Measurements from ENCODE around the gene NMNAT3.

The NMNAT3 gene

DNA sequence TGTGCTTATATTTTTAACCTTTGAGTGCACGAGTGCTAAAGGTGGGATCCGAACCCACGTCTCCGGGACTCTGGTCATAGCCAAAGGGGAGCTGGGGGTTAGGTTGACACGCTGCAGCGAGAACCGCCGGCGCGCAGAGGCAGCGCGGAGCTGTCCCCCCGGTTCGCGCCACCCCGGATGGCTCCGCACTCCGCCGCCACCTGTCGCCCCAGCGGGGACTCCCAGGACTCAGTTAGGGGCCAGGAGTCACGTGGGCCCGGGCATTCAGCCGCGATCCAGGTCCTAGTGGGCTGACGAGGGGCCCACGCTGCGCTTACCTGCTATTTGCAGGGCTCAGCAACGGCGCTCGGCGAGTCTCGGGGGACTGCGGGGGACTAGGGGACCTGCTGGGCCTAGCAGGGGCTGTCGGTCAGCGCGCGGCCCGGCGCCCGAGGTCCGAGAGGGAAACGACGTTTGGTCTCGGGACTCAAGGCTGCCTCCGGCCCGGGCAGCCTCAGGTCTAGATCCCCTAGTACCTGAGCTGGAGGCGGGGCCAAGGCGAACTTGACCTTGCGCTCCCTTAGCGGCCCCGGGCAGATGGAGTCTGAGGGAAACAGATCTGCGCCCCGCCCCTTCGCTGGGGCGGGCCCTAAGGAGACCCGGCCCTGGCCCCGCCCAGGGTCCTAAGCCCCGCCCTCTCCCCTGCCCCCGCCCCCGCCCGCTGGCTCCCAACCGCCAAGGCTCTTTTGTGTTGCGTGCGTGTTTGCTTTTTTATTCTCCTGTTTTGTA, at the start of gene NMNAT3:
Gene NMNAT3 (minus strand): TSS at position 585 of the 768 bp plus-strand sequence. CDS start 50,248 bp downstream, outside the sequence.
- peak; percentile 60 for DNase-seq

DNA sequence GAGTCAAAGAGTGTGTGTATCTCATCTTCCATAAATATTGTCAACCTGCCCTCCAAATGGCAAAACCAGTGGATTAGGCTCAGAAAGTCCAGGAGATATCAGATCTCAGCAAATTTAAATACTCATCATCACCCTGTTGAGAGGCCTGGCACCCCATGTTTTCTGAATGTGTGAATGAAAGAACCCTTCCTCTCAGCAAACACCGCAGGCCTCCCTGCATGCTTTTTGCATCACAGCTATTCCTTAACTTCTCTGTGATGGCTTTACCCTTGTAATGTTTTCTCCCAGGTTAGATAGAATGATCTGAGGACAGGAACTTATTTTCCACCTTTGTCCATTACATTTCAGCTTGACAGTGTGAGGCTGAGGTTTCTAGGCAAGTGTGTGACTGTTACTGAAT, 43.6 kb upstream of the NMNAT3 start:
- no peak for DNase-seq

DNA sequence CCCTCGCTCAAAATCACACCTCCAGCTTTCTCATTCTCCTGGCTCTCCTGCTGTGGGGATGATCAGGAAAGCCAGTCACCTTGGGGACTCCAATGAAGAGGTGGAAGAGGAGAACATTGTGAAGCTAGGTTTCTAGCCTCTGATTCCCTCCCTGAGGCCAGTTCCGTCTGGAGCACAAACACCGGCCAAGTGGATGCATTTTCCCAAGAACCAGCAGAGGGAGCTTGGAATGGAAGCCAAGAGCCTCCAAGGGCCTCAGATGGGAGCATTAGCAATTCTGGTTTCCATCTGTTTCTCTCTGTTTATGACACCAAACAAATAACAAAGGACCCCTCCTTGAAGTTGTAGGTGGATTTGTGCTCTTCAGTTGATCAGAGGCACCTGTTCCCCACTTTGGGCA, 40.6 kb upstream of the NMNAT3 start:
- peak; percentile 56 for DNase-seq

DNA sequence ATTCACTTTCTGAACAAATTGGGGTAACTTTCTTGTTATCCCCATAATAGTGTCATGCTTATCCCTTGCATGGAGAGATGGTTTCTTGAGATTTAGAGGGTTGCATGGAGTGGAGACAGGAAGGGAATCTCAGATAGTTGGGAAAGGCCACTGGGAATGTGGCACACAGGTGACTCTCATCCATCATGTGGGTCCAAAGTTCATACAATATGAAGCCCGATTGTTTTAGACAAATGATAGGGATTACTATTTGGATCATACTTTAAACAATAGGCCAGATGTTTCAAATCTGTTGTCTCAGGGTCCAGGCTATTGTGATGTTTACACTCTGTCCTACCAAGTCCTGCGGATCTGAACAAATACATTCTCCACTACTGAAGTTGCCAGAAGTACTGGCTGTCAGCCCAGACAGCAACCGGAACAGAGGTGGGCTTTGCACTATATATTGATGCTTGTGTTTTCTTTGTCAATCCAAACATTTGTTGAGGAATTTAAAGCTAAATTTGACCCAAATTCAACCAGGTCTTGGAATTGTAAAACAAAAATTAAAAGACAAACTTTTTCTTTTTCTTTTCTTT, 39.2 kb upstream of the NMNAT3 start:
- DNase-seq: no peak

DNA sequence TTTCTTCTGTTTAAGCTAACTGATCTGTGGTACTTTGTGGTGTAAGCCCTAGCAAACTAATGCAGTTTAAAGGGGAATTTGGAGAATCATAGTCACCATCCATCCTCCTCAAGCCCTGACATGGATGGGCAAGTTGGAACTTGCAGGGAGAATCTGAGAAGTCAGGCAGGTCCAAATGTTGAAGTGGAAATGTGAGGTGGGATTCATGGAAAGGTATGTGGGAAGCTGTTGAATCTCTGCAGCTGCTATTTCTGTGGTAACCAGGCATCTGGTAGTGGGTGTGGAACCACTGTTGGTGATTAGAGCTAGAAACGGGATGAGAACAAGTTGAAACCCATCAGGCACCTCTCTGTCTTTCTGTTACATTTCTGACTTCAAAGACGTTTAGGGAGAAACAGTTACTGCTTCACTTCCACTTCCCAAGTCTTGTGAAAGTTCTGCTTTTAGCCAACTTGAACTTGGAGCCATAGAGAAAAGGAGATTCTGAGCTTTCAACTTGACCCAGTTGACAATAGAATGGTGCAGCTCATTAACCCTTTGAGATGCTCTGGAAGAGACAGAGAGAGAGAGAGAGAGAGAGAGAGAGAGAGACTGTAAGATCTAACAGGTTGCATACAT, 38.1 kb upstream of the NMNAT3 start:
- DNase-seq: no peak

DNA sequence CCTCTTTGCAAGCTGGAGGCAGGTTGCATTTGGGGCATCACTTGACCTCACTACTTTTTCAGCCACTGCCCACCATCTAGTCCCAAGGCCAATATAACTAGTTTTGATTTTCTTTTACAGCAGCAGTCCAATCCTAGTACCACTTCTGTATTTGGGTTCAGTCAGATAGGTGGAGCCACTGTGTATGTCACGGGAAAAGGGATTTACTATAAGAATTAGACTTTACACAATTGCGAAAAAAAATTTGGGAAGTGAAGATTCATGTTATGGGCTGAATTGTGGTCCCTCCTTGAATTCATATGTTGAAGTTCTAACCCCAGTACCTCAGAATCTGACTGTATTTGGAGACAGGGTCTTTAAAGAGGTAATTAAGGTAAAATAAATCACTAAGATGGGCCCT, 37.4 kb upstream of the NMNAT3 start:
- no peak for DNase-seq

DNA sequence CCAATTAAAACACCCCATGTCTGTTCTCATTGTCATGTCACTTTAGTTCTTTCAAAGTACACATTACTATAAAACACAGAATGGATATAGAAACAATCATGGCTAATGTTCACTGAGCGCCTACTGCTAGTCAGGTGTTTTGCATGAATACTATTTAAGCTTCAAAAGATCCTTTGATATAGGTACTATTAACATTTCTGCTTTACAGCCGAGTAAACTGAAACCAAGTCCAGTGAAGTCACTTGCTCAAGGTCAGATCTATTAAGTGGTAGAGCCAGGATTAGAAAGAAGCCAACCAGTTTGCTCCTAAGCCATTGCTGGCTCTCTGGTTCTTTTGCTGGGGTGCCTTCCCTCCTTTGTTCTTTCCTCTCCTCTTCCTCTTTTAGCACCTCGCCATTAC, 32.4 kb upstream of the NMNAT3 start:
- DNase-seq: no peak

DNA sequence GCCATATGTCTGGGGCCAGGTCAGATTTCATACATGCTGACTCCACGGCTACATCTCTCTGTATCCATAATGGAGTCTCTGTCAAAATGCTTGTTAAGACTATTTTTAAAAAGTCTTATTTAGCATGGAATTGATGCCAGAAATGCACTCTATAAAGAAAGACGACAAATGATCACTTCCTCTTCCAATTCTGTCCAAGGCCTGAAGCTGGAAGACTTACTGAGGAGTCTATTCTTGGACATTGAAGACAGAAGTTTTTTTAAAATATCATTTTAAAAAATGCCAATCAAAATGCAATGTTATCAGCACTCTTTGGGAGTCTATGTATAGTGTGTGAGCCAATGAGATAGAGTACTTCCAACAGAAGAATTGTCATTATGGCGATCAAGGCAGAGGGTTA, 27.9 kb upstream of the NMNAT3 start:
- no peak for DNase-seq

DNA sequence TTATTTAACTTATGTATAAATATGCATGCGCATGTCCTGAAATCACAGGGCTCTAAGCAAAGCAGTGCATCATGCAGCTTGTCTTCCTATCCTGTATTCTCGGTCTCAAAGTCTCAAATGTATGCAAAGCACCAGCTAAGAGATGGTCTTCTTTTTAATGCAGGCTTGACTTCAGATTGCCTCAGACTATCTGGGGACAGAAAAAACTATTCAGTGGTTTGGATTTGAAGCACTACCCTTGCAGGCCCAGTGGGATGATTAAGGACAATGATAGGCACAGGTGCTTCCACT, 18.5 kb upstream of the NMNAT3 start:
- no peak for DNase-seq

DNA sequence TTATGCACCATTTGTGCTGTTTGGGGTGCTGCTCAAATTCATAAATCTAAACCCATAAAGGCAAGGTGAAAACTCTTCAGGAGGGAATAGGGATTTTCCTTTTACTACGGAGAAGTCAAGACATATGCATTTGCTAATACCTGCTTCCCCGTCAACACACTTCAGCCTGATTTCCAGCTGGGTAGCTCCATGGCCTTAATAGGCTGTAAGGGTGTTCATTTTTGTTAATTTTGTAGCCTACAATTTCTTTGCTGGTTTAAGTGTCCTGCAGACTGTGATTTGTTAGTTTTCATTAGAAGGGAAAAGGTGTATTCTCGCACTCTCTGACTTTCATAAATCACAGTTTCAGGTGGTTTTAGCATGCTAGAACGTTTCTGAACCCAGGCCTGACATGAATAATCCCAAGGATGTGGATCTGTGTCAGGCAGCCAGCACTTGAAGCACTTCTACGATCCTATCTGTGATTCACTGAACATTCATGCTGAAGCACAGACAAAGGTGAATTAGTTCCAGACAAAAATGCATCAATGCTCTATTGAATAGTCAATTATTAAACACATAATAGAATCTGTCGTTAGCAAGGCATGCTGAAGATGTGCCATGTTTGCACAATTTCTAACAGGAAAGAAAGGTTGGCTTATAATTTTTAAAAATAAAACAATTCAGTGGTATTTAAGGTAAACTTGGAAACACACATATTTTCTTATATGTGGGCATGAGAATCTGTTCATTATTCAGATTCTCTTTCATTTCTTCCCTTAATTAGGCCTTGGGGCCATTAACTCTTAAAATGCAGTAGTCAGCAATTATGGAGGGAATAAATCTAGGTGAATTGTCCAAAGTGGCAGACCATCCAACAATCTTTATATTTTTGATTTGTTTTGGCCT, 17.9 kb upstream of the NMNAT3 start:
- DNase-seq: no peak

DNA sequence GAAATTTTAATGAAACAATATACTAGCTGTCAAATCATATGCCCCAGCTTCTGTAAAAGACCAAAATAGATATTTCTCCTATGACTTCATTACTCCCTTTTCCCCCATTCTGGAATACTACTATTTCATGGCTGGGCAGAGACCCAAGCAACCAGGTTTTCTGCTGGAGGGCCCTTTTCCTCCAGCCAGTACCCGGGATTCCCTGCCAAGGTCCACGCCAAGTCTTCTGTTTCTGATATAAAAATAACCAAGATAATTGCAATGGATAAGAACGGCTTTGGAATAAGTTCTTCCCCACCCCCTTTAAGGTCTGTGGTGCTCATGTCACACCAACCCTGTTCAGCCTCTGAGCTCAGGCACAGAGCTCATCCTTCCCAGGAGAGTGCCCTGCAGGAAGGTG, 17.2 kb upstream of the NMNAT3 start:
- DNase-seq: peak; percentile 79

DNA sequence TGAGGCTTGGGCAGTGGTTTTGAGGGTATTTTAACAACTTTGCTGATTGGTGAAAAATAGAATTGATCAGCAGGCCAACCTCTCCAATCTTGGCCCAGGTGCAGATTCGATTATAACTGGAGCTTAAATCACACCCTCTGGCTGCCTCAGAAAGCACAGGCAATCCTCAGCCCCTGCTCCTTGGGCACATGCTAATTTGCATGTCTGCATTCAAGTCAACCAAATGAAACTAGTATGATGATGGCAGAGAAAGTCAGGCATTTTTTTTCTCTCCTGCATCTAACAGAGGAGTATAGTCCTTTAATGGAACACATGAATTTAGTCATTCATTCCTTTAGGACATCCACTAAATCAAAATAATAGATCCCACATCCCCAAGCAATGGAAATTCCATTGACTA, 16.8 kb upstream of the NMNAT3 start:
- no peak for DNase-seq

DNA sequence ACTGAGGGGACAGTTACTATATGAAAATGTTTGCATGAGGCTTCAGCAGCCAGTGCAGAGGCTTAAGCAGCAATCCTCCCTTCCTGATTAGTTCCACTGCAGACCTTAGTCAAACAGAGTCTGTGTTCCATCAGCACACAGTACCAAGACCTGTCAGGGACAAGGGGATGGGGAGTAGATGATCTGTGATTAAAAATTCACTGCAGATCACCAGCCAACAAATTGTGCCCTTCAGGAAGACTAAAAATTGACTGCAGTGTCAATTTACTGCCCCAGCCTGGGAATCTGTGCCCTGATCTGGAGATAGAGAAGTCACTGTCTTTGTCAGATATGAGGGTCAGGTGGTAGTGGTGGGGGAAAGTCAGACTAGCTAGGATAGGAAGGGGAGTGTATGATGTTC, 13.8 kb upstream of the NMNAT3 start:
- DNase-seq: no peak

DNA sequence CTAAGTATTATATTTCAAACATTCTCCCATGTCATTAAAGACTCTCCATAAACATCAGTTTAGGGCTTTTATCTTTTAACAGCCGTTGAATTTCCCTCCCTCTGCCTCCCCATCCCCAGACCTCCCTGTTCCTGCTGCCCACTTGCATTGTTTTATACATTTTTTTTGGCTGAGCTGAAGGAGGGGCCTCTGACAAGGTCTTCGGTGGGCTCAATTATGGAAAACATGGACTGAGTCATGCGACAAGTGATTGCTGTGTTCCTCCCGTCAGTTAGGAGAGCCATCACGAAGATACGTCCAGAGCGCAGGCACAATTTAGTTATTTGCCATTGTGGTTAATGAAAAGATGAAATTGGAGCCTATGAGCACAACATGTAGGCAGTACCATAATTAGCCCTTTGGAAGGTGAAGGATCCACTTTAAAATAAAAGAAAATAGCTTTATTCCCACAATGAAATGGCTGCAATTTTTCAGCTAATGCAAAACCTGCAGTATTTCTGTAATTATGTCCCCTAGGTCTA, 12.0 kb upstream of the NMNAT3 start:
- no peak for DNase-seq

DNA sequence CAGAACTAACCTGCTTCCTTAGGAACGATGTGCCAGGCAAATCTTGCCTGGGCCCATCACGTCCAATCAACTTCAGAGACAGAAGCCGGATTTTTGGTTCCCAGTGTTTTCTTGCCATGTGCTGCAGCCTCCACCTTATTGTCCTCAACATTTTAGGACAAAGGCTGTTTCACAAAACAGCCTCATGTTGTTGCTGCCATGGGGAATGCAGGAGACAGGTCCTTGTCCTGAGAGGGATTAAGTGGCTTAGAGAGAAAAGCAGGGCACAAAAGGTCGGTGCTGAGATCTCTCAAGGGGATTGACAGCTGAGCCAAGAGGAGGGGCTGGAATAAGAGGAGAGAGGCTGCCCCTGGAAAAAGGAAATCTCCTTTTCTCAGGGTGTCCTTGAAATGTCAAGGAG, 11.3 kb upstream of the NMNAT3 start:
- no peak for DNase-seq

DNA sequence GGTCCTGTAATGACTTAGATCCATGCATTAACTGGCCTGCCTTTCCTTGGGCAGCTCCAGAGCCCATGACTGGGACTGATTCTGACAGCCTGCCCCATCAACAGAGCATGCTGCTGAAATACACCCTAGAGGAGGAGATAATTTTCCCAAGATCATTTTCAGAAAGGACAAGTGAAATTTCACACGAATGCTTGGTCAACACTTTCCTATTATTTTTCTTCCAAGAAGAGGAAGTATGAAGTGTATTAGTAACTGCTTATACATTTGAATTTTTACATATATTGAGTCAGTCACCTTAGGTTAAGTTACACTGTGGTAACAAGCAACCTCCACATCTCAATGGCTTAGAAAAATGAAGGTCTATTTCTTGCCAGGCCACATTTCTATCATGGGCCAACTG, 9.7 kb upstream of the NMNAT3 start:
- DNase-seq: no peak

DNA sequence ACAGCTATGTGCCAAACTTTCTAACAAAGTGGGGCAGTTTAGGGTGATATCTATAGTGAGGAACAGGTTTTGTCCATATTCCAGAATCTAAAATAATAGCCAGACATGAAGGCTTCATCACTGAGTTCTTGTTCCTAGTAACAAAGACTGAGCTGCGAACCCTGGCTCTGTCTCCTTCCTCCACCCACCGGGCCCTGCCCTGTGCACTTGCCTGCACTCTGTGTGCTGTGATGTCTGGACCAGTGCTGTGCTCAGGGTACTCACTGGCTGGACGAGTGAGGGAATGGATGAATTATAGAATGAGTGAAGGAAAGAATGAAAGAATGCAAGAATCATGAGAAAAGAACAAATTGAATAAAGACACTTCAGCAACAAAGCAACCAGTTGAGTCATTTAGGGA, 8.9 kb upstream of the NMNAT3 start:
- DNase-seq: no peak

DNA sequence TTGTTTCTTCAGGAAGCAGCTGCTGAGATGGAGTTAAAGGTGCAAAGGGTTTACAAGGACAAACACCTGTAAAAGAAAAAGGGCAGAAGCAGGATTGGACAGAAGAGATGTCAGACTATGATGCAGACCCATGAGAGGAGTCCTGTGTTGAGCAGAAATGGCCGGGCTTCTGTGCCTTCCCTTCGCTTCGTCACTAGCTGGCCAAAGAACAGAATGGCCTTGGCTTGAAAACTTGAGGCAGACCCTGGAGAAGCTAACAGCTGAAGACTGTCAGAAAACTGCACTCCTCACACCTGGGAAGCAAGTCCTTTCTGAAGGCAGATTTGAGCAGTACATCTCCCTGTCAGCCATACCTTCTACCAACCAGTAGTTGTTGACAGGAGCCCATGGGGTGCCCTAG, 8.4 kb upstream of the NMNAT3 start:
- no peak for DNase-seq

DNA sequence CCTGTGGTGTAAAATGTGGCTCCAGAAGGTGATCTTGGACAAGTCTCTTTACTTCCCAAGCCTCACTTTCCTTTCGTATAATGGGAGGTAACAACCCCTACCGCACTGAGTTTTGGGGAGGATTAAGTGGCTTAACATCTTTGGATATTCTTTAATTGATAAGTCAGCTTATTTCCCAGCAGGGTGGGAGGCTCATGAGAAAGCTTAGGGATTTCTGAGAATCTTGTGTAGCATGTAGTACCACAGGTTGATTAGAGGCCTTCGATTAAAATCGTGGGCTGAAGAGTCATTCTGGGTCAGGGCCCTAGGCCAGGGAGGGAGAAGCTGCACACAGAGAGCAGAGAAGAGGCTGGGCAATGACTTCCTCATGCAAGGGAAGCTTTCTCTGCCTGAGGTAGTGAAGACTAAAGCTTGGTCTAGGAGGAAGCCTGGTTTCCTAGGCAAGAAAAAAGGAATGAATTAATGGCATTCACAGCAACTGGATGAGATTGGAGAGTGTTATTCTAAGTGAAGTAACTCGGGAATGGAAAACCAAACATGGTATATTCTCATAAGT, 1.5 kb upstream of the NMNAT3 start:
- no peak for DNase-seq

DNA sequence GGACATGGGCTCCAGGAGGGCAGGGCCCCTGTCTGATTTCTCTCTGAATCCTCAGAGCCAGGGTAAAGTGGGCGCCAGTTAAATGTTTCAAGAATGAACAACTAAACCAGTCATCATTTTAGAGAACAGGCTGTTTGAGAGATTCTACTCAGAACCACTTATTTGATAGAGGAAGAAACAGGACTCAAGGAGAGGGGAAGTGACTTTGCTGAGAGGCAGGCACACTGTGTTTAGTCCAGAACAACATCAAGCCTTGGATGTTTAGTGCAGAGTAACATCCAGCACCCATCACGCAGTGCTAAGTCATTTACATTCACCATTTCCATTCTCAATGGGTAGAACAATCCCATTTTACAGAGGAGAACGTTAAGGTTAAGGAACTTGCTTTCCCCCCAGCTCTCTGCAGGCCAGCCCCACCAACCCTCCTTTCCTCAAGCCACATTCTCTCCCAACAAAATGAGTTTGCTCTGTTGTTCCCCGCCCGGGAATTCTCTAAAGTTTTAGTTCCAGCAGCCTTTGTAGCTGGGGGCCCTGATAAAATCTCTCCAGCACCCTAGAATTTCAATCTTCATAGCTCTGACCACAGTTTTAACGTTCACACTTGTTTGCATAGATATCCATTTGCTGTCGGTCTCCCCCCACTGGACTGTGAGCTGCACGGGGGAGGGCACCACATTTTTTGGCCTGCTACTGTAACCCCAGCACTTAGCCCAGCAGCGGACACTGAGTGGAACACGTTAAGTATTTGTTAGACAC, 962 bp downstream of the NMNAT3 start:
- DNase-seq: no peak

DNA sequence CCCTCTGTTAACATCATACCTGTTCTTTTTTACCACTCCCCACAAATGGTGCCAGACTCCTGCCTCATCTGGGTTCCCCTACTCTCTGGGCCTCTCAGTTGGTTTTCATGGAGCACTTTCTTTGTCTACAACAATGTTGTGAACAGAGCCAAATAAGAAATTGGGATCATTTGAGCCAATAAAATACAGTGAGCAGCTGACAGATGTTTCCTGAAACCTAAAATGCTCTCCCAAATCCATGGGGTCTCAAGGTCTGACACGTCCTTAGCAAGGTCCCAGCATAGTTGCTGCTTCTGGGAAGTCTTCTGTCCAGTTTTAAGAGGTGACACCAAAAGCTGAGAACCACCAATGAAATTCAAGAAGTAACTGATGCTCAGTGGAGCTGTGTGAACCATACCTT, 1.7 kb downstream of the NMNAT3 start:
- DNase-seq: no peak

DNA sequence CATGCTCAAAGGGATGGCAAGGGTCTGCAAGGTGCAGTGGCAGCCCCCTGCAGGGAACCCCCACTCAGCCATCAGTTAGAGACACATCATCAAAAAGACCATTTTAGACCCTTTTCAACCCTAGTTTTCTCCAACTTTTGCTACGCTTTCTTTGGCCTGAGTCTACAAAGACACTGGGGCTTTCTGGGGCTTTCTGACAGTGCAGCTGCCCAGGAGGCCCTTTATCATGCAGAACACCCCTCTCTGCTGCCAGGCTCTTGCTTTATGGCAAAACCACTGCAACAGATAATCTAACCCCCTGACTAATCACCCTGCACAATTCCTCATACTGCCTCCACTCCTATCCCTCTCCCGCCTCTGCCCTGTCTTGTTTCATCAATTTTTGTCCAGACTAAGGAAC, 2.4 kb downstream of the NMNAT3 start:
- DNase-seq: no peak

Data from NCI-H446 treated with DMSO at 0.1 percent for 48 hours (cell line).